DOHH2 (cell line): Measurements from ENCODE around the gene KAT2B.

Experiments
- CTCF ChIP-seq: fragments of 200-600 bp; sonication (generic); IDR thresholded peaks from one replicate; pipeline ENCODE4 v1.5.1; 2014; ENCODE audit warnings: antibody characterized with exemption, mild to moderate bottlenecking, low read depth, low read length; ENCODE audit not compliant: poor library complexity, severe bottlenecking
- EZH2phosphoT487 ChIP-seq: fragments of 200-600 bp; sonication (generic); IDR thresholded peaks from 2 replicates; pipeline ENCODE4 v1.6.1; 2017; ENCODE audit warnings: borderline replicate concordance, mild to moderate bottlenecking, antibody characterized with exemption, low read length, moderate library complexity, mixed read lengths

DNA sequence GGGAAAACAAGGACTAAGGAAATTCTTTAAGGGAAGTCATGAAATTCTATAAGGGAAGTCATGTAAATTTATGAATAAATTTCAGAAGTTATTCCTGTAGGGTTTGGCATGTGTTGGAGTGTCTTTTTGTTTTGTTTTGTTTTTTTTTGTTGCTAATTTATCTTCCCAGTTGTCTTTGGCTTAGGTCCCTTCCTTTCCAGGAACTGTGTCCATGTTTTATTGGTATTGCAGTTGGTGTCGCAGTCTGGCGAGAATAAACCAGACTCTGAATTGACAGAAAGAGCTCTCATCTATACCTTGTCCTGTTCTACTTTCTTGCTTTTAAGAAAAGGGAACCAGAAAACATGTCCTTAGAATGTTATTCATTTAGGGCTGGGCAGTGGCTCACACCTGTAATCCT lies 88.1 kb downstream of the KAT2B start:
- TF ChIP-seq CTCF = no peak
- no peak for TF ChIP-seq EZH2phosphoT487
